Thyroid gland (tissue), 4 donors: ENCODE results near the gene STAG1.

Source experiments
- POLR2A ChIP-seq, 2 donors: fragments of 450-650 bp; IDR thresholded peaks; one replicate each; pipeline ENCODE4 v1.6.1; 2017; ENCODE audit warnings: antibody characterized with exemption in 2 of 2, mild to moderate bottlenecking in 2 of 2, moderate library complexity in 1 of 2
- TF ChIP-seq, protein P1 (sequence below), 6 experiments: fragments of 200-600 bp in 3 of 6; fragments of 450-650 bp in 3 of 6; sonication (generic) in 3 of 6; IDR thresholded peaks; one replicate each; pipeline ENCODE4 v1.5.1; 2016 to 2019; ENCODE audit warnings: antibody characterized with exemption in 6 of 6, mild to moderate bottlenecking in 2 of 6, inconsistent platforms in 1 of 6, moderate library complexity in 1 of 6

DNA sequence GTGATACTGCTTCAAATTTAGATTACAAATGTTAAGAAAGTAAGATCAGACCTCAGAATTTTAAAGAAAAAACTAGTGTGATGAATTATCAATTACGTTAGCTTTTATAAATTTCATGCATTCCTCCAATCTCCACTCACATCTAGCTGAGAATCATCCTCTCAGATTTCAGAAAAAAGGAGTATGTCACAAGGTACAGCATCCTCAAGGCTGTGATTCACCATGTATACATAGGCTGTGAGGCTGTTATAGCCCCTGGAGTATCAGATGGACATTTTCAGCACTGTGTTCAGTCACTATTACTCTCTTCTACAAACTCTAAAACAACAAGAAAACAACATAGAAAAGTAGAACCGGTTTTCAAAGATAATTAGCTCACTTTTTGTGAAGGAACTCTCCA is 287.7 kb downstream of the STAG1 start:
- no peak for TF ChIP-seq POLR2A (IDR thresholded peaks at IDR 0.05)
- TF ChIP-seq, protein P1, sequence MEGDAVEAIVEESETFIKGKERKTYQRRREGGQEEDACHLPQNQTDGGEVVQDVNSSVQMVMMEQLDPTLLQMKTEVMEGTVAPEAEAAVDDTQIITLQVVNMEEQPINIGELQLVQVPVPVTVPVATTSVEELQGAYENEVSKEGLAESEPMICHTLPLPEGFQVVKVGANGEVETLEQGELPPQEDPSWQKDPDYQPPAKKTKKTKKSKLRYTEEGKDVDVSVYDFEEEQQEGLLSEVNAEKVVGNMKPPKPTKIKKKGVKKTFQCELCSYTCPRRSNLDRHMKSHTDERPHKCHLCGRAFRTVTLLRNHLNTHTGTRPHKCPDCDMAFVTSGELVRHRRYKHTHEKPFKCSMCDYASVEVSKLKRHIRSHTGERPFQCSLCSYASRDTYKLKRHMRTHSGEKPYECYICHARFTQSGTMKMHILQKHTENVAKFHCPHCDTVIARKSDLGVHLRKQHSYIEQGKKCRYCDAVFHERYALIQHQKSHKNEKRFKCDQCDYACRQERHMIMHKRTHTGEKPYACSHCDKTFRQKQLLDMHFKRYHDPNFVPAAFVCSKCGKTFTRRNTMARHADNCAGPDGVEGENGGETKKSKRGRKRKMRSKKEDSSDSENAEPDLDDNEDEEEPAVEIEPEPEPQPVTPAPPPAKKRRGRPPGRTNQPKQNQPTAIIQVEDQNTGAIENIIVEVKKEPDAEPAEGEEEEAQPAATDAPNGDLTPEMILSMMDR (IDR thresholded peaks at IDR 0.05): no peak
